NB4 (cell line): ENCODE data around the gene KAT6B.

Experiments
- POLR2A ChIP-seq: IDR thresholded peaks from 2 replicates; pipeline ENCODE4 v1.6.1; 2011; ENCODE audit warnings: mild to moderate bottlenecking; ENCODE audit not compliant: insufficient read length; ENCODE audit errors: extremely low read depth
- TF ChIP-seq, protein P1 (sequence below): IDR thresholded peaks from one replicate; pipeline ENCODE4 v1.5.1; 2012; ENCODE audit warnings: low read depth, low read length

DNA sequence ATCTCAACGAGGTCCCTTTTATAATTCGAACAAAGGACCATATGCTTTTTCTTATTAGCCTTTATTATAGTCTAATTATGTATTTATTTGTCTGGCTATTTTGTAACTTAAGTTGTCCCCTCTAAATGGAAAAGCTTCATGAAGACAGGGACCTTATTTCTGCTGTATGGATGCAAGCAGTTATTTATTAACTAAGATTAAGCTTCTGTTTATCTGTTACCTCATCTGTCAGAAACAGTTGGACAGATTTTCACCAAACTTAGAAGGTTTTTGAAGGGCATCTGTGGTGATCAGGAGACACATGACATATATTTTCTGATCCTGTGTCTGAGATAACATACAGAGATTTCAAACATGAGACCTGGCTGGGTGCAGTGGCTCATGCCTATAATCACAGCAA, 43.2 kb downstream of the KAT6B start:
- TF ChIP-seq POLR2A: no peak
- TF ChIP-seq, protein P1, sequence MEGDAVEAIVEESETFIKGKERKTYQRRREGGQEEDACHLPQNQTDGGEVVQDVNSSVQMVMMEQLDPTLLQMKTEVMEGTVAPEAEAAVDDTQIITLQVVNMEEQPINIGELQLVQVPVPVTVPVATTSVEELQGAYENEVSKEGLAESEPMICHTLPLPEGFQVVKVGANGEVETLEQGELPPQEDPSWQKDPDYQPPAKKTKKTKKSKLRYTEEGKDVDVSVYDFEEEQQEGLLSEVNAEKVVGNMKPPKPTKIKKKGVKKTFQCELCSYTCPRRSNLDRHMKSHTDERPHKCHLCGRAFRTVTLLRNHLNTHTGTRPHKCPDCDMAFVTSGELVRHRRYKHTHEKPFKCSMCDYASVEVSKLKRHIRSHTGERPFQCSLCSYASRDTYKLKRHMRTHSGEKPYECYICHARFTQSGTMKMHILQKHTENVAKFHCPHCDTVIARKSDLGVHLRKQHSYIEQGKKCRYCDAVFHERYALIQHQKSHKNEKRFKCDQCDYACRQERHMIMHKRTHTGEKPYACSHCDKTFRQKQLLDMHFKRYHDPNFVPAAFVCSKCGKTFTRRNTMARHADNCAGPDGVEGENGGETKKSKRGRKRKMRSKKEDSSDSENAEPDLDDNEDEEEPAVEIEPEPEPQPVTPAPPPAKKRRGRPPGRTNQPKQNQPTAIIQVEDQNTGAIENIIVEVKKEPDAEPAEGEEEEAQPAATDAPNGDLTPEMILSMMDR: no peak
